HG03520 (cell line): Measurements from ENCODE around the gene PRPF31.
A peak's percentile ranks its signal among the peaks of the same experiment; 100 is the strongest.

Source experiments
- ATAC-seq: cut with Tn5 transposase; IDR thresholded peaks from one replicate; pipeline ENCODE4 v1.9.1; 2021; ENCODE audit warnings: mild to moderate bottlenecking, moderate library complexity; ENCODE audit not compliant: unreplicated experiment

Gene PRPF31

GRCh38 chr19:54106716-54107115 is 8.8 kb upstream of the PRPF31 start:
- ATAC-seq, result no peak

GRCh38 chr19:54107876-54108490 is 7.6 kb upstream of the PRPF31 start:
- ATAC-seq, result no peak

DNA sequence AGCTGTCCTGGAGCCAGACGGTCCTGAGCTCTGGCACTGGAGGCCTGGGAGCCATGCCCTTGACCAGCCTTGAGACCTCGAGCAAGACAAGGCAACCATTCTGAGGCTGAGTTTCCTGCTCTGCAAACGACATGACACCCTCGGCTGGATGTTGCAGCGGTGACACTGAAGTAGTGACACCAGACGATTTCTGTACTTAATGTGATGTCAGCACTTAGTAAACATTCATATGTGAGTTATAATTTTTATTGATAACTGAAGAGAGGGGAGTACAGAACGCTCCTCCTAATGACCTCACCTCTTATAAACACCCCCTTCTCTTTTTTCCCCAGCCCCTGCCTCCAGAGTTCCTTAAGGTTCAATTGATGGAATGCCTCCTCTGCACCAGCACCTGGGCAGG is 7.1 kb upstream of the PRPF31 start:
- ATAC-seq, result no peak

DNA sequence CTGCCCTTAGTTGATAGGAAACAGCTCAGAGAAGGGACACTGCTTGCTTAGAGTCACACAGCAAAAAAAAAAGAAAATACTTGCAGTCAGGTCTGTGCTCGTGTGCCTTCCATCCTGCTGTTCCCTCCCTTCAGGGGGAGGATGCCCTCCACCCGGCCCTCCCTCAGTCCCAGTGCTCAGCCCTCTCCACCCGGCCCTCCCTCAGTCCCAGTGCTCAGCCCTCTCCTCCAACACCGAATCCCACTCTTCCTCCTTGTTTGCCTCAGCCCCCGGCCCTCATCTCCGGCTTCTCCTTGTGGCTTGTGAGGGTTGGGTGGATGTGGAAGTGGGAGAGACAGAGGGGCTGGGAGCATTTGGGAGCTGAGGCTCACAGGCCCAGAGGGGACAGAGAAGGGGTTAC is 5.9 kb upstream of the PRPF31 start:
- no peak for ATAC-seq

DNA sequence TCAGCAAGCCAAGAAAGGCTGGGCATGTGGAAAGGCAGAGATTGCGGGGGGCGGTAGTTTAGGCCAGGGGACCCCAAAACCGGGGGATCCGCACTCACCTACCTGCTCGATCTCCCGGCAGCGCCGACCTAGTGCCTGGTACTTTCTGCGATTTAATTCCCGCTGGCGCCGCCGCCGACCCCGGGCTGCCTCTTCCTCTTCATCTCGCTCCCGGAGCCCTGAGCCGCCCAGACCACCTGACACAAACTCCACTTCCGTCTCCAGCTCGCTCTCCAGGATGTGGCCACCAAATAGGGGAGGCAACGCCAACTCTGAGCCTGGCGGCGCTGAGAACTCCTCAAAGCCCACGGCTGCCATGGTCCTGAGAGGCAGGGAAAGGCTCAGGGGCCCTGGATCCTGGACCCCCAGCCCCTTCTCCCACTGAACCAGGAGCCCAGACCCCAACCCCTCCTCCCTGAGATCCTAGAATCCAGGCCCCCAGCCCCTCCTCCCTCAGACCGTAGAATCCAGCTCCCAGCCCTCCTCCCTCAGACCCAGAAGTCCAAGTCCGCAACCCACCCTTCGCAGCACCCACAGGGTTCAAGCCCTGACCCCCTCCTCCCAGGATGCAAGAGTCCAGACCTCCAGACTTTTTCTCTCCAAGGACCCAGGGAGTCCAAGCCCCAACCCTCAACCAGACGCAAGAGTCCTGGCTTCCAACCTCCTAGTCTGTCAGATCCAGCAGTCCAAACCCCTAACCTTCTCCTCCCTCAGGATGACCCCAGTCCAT is 1.0 kb upstream of the PRPF31 start:
- no peak for ATAC-seq

GRCh38 chr19:54121259-54121658 is 5.7 kb downstream of the PRPF31 start:
- ATAC-seq, result no peak

DNA sequence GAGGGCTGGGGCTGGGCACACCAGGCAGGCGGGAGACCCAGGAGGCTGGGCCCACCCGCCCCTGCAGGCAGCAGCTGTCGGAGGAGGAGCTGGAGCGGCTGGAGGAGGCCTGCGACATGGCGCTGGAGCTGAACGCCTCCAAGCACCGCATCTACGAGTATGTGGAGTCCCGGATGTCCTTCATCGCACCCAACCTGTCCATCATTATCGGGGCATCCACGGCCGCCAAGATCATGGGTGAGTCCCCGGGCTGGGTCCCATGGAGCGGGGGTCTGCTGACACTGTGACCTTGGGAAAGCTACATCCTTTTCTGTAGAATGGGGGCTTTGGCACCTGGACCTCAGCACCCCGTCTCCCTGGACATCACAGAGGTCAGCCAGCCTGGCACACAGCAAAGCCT is 8.1 kb downstream of the PRPF31 start:
- no peak for ATAC-seq

DNA sequence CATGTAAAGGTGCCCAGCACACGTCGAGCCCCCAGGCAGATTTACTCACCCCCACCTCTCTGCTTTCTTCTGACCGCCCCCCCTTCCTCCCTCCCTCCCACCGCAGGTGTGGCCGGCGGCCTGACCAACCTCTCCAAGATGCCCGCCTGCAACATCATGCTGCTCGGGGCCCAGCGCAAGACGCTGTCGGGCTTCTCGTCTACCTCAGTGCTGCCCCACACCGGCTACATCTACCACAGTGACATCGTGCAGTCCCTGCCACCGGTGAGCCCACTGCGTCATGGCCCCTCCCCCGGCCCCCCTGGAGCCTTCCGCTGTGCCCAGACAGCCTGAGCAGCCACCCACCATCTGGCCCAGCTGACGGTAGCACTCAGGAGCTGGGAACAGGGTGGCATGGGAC is 8.8 kb downstream of the PRPF31 start:
- no peak for ATAC-seq

DNA sequence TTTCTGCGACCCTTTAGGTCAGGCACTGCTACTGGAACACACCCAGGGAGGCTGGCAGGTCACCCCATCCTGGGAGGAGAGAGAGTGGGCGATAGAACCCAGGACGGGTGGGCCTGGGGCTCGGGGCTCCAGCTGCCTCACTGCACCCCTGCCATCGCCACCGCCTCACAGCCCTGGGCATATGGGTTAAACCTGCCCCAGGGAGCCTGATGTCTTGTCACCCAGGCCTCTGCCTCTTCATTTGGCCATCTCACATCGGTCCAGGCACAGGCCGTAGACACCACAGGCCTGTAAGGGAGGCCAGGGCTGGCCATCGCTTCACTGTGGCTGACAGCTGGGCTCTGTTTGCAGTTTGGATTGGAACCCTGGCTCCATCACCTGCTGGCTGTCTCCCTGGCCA is 10.2 kb downstream of the PRPF31 start:
- no peak for ATAC-seq

- ATAC-seq, result no peak
Measured at GRCh38 chr19:54127688-54128440, 12.3 kb downstream of the PRPF31 start.

DNA sequence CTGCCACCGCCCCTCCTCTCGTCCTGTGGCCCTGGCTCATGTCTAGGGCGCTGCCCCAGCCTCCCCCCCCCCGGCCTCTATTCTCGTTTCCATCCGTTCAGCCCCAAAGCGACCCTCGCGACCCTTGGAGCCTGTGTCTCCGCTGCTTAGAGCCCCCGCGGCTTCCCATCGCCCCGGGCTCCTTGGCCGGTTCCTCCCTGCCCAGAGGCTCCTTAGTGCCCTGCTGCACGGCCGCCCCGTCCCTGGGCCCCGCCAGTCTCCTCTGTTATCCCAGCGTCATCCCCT is 12.8 kb downstream of the PRPF31 start:
- no peak for ATAC-seq

DNA sequence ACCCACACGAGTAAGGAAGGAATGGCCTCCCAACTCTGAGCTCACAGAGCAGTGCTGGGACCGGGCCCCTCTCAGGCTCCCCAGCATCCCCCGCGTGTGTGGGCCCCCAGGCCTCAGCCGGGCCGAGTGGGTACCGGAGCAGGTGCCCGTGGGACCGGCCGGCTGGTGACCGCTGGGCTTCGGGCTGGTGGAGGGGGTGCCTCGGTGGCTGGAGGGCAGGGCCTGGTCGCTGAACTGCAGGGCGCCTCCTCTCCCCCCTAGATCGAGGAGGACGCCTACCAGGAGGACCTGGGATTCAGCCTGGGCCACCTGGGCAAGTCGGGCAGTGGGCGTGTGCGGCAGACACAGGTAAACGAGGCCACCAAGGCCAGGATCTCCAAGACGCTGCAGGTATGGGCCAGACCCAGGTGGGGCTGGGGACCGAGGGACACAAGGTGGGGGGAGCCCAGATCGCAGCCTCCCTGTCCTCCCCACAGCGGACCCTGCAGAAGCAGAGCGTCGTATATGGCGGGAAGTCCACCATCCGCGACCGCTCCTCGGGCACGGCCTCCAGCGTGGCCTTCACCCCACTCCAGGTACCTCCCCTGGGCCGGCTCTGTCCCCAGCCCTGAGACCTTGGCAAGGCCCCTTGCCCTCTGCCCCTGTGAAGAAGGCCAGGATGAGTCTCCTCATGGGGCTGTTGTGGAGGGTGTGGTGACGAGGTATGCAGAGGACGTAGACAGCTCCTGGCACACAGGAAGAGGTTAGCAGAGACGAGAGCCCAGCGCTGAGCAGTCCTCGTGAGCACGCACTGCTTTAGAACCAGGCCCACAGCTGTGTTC is 13.5 kb downstream of the PRPF31 start:
- no peak for ATAC-seq

DNA sequence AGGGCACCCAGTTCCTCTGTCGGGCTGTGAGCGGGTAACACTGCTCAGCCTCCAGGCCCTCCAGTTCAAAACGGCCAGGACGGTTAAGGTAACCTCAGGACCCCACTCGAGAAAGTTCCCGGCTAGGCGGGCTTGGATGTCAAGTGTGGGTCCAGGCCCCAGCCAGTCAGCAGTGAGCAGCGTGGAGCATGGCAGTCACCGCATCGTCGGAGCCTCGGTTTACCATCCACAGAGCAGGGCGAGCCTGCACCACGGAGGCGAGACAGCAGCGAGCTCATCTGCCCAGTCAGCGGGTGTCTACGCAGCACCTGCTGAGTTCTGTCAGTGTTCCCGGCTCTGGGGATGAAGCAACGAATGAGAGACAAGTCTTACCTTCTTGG is 14.1 kb downstream of the PRPF31 start:
- no peak for ATAC-seq

DNA sequence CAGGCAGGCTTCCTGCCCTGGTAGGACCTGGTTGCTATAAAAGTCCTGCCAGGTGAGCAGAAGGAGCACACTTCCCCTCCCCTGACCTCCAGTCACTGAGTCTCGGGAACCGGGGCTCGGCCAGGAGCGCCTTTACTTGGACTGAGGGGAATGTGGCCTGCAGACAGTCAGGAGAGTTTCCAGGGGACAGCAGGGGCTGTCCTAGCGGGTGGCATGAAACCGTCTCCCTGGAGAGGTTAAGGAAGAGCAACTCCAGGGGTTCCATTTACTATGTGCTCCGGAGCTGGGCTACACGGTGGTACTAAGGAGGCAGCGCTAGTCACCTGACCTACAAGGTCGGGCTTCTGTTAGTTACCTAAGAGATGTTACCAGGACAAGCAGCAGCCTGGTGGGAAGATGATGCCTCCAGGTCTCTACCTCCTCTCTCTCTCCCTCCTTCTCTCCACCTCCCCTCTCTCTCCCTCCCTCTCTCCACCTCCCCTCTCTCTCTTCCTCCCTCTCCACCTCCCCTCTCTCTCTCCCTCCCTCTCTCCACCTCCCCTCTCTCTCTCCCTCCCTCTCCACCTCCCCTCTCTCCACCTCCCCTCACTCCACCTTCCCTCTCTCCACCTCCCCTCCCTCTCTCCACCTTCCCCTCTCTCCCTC is 17.9 kb downstream of the PRPF31 start:
- ATAC-seq, result no peak

DNA sequence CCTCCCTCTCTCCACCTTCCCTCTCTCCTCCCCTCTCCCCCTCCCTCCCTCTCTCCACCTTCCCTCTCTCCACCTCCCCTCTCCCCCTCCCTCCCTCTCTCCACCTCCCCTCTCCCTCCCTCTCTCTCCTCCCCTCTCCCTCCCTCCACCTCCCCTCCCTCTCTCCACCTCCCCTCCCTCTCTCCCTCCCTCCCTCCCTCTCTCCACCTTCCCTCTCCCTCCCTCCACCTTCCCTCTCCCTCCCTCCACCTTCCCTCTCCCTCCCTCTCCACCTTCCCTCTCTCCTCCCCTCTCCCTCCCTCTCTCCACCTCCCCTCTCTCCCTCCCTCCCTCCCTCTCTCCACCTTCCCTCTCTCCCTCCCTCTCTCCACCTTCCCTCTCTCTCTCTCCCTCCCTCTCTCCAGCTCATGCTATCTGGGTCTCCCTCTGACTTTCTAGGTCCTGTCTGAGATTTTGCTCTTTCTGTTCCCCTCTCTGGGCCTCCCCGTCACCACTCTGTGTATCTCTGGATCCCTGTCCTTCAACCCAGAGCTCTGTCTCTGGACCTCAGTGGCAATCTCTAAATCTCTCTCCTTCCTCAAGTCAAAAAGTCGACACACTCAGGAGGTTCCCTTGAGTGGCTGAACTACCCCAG is 18.5 kb downstream of the PRPF31 start:
- ATAC-seq, result no peak

- no peak for ATAC-seq
Measured at GRCh38 chr19:54136086-54136863, 20.7 kb downstream of the PRPF31 start.

DNA sequence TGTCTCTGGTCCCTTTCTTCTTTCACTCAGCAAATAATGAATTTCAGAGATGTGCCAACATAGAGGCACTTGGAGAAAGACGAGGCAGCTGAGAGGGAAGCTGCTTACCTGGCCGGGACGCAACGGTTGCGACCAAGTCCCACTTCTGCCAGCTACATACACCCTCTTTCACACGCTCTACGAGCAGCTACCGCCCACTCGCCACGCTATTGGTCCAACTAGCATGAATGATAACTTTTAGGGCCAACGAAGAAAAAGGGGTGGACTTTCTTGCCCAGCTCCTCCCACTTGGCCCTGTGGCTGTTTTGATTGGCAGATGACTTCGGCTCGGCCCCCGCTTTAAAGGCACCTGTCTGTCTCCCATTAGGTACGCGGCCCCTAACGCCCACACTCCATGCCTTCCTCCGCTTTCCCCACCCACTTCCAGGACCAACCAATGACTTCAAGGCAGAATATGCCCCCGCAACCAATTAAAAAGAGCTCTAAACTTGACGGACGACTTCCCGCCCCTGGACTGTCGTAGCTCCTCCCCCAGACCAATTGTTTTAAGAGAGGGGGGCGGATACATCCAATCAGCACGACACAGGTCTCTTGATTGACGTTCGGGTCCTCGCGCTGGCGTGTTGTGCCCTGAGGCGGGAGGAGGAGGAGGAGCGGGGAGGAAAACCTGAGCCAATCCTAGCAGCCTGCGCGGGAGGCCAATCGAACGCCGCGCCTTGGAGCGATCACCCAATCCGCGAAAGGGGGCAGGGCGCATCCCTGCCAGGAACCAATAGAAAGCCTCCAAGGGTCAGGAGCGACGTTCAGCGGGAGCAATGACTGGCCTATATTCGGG is 21.5 kb downstream of the PRPF31 start:
- peak; percentile 75 for ATAC-seq

DNA sequence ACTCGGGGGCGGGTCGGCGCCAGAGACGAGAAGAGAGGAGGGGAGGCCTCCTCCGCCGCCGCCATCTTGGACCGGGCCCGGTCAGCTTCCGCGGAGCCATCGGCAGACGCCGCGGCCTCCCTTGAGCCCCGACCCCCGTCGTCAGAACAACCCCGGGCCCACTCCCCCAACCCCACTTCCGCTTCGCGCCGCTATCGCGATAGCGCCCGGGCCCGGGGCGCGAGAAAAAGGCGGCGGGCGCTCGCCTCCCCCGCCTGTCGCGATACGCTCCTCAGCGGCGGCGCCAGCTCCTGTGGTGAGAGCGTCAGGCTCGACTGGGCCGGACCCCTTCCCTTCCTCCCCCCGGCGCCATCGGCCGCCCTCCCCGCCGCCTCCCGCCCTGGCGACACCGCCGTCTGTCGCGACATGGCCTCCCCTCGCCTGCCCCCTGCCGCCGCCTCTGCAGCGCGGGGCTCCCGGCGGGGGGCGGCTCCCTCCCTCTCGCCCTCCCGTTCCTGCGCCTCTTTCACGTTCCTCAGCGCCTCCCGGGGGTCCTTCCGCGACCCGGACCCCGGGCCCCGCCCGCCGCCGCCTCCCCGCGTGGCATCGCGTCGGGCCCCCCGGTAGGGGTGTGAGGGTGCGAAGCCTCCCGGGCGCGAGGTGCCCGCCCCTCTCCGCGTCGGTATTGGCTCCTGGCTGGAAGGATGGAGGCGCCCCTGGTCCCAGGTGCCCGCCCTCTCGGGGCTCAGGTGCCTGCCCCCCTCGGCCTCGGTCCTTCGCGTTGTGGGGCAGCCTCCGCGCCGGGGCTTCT is 22.3 kb downstream of the PRPF31 start, which contains the start of gene CNOT3:
Gene CNOT3, plus strand, starts transcription at position 64 of the 790 bp plus-strand sequence. CDS start 5,217 bp downstream, outside the sequence.
- no peak for ATAC-seq
